ENCODE data around the gene HPSE2.

HPSE2 gene

DNA sequence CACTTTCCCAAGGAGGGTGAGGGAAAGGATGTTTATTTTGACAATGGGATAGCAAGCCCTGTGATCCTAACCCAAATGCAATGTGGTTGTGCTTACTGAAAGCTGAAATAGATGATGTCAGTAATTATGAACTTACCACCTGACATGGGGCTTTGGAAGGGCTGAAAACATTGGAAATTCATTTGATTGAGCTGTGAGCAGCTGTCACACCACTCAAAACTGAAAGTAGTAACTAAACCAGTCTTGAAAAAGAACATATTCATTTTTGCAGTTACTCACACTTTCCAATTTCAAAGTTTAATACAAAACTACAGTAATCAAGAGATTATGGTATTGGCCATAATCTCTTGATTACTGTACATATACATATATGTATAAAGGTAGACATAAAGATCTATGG, 633.4 kb downstream of the HPSE2 start:
- TF ChIP-seq YY1 (IDR thresholded peaks at IDR 0.05; ENCODE audit: low read depth) (no peak), EP300 (IDR thresholded peaks at IDR 0.05; ENCODE audit: borderline replicate concordance) (no peak), TCF12 (IDR thresholded peaks at IDR 0.05; ENCODE audit: low read depth) (no peak), NFIC (IDR thresholded peaks at IDR 0.05) (no peak), TAF1 (IDR thresholded peaks at IDR 0.05; ENCODE audit: low read depth) (no peak), ZBTB7A (IDR thresholded peaks at IDR 0.05; ENCODE audit: low read depth) (no peak), CREB1 (IDR thresholded peaks at IDR 0.05; ENCODE audit: low read depth) (no peak), TEAD4 (IDR thresholded peaks at IDR 0.05) (no peak), RAD21 (IDR thresholded peaks at IDR 0.05; ENCODE audit: low read depth) (no peak), EGR1 (IDR thresholded peaks at IDR 0.05) (no peak), FOXM1 (IDR thresholded peaks at IDR 0.05; ENCODE audit: borderline replicate concordance, low read depth) (no peak), CEBPB (IDR thresholded peaks at IDR 0.05) (no peak)
- TF ChIP-seq, protein P1, sequence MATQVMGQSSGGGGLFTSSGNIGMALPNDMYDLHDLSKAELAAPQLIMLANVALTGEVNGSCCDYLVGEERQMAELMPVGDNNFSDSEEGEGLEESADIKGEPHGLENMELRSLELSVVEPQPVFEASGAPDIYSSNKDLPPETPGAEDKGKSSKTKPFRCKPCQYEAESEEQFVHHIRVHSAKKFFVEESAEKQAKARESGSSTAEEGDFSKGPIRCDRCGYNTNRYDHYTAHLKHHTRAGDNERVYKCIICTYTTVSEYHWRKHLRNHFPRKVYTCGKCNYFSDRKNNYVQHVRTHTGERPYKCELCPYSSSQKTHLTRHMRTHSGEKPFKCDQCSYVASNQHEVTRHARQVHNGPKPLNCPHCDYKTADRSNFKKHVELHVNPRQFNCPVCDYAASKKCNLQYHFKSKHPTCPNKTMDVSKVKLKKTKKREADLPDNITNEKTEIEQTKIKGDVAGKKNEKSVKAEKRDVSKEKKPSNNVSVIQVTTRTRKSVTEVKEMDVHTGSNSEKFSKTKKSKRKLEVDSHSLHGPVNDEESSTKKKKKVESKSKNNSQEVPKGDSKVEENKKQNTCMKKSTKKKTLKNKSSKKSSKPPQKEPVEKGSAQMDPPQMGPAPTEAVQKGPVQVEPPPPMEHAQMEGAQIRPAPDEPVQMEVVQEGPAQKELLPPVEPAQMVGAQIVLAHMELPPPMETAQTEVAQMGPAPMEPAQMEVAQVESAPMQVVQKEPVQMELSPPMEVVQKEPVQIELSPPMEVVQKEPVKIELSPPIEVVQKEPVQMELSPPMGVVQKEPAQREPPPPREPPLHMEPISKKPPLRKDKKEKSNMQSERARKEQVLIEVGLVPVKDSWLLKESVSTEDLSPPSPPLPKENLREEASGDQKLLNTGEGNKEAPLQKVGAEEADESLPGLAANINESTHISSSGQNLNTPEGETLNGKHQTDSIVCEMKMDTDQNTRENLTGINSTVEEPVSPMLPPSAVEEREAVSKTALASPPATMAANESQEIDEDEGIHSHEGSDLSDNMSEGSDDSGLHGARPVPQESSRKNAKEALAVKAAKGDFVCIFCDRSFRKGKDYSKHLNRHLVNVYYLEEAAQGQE (IDR thresholded peaks at IDR 0.05; ENCODE audit: low read depth) = no peak
- TF ChIP-seq, protein P2, sequence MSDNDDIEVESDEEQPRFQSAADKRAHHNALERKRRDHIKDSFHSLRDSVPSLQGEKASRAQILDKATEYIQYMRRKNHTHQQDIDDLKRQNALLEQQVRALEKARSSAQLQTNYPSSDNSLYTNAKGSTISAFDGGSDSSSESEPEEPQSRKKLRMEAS (IDR thresholded peaks at IDR 0.05) = no peak
- TF ChIP-seq, protein P3, sequence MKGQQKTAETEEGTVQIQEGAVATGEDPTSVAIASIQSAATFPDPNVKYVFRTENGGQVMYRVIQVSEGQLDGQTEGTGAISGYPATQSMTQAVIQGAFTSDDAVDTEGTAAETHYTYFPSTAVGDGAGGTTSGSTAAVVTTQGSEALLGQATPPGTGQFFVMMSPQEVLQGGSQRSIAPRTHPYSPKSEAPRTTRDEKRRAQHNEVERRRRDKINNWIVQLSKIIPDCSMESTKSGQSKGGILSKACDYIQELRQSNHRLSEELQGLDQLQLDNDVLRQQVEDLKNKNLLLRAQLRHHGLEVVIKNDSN (IDR thresholded peaks at IDR 0.05) = no peak

DNA sequence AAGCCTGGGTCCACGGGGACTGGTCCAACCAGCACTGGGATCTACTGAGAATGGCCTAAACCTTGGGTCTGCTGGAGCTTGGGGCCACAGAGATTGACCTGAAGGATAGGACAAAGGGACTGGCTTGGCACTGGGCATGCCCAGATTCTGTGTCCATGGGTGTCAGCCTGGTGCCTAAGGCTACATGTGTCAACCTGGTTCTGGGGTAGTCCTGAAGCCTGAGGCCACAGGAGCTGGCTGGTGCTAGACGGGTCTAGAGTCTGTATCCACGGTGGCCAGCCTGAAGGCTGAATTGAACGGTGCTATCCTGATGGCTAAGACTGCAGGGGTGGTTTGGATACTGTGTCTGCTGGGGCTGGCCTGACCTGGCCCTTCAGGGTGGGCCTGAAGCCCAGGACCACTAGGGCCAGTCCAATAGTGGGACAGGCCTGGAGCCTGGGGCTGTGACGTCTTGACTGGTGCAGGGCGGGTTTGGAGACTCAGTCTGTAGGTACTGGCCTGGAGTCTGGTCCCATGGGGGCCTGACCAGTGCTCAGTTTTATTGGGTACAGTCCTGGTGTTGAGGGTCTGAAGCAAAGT, 636.5 kb downstream of the HPSE2 start:
- TF ChIP-seq TEAD4 (IDR thresholded peaks at IDR 0.05) (no peak), EGR1 (IDR thresholded peaks at IDR 0.05) (no peak), CREB1 (IDR thresholded peaks at IDR 0.05; ENCODE audit: low read depth) (no peak), TAF1 (IDR thresholded peaks at IDR 0.05; ENCODE audit: low read depth) (no peak), EP300 (IDR thresholded peaks at IDR 0.05; ENCODE audit: borderline replicate concordance) (no peak), RAD21 (IDR thresholded peaks at IDR 0.05; ENCODE audit: low read depth) (no peak), FOXM1 (IDR thresholded peaks at IDR 0.05; ENCODE audit: borderline replicate concordance, low read depth) (no peak), NFIC (IDR thresholded peaks at IDR 0.05) (no peak), CEBPB (IDR thresholded peaks at IDR 0.05) (no peak), YY1 (IDR thresholded peaks at IDR 0.05; ENCODE audit: low read depth) (no peak), ZBTB7A (IDR thresholded peaks at IDR 0.05; ENCODE audit: low read depth) (no peak)
- TF ChIP-seq, protein P2 (IDR thresholded peaks at IDR 0.05) = no peak

GRCh38 chr10:98596404-98596803, 639.2 kb downstream of the HPSE2 start:
- no peak for TF ChIP-seq CREB1 (IDR thresholded peaks at IDR 0.05; ENCODE audit: low read depth)
- no peak for TF ChIP-seq EGR1 (IDR thresholded peaks at IDR 0.05)
- TF ChIP-seq, protein P1 (IDR thresholded peaks at IDR 0.05; ENCODE audit: low read depth) = no peak
- TF ChIP-seq EP300 (IDR thresholded peaks at IDR 0.05; ENCODE audit: borderline replicate concordance) = no peak
- TF ChIP-seq TAF1 (IDR thresholded peaks at IDR 0.05; ENCODE audit: low read depth) = no peak
- no peak for TF ChIP-seq CEBPB (IDR thresholded peaks at IDR 0.05)
- TF ChIP-seq TEAD4 (IDR thresholded peaks at IDR 0.05) = no peak
- no peak for TF ChIP-seq TCF12 (IDR thresholded peaks at IDR 0.05; ENCODE audit: low read depth)
- TF ChIP-seq, protein P2 (IDR thresholded peaks at IDR 0.05) = no peak
- TF ChIP-seq FOXM1 (IDR thresholded peaks at IDR 0.05; ENCODE audit: borderline replicate concordance, low read depth) = no peak
- TF ChIP-seq, protein P3 (IDR thresholded peaks at IDR 0.05) = no peak
- no peak for TF ChIP-seq YY1 (IDR thresholded peaks at IDR 0.05; ENCODE audit: low read depth)
- TF ChIP-seq RAD21 (IDR thresholded peaks at IDR 0.05; ENCODE audit: low read depth) = no peak
- TF ChIP-seq ZBTB7A (IDR thresholded peaks at IDR 0.05; ENCODE audit: low read depth) = no peak
- no peak for TF ChIP-seq NFIC (IDR thresholded peaks at IDR 0.05)

GRCh38 chr10:98589691-98590090, 646.0 kb downstream of the HPSE2 start:
- TF ChIP-seq ZBTB7A (IDR thresholded peaks at IDR 0.05; ENCODE audit: low read depth) (no peak), EP300 (IDR thresholded peaks at IDR 0.05; ENCODE audit: borderline replicate concordance) (no peak), TEAD4 (IDR thresholded peaks at IDR 0.05) (no peak), CREB1 (IDR thresholded peaks at IDR 0.05; ENCODE audit: low read depth) (no peak), EGR1 (IDR thresholded peaks at IDR 0.05) (no peak), NFIC (IDR thresholded peaks at IDR 0.05) (no peak)

GRCh38 chr10:98589007-98589406, 646.6 kb downstream of the HPSE2 start:
- TF ChIP-seq ZBTB7A (IDR thresholded peaks at IDR 0.05; ENCODE audit: low read depth) (no peak), TEAD4 (IDR thresholded peaks at IDR 0.05) (no peak), TAF1 (IDR thresholded peaks at IDR 0.05; ENCODE audit: low read depth) (no peak), CREB1 (IDR thresholded peaks at IDR 0.05; ENCODE audit: low read depth) (no peak), CEBPB (IDR thresholded peaks at IDR 0.05) (no peak), FOXM1 (IDR thresholded peaks at IDR 0.05; ENCODE audit: borderline replicate concordance, low read depth) (no peak), NFIC (IDR thresholded peaks at IDR 0.05) (no peak), YY1 (IDR thresholded peaks at IDR 0.05; ENCODE audit: low read depth) (no peak), RAD21 (IDR thresholded peaks at IDR 0.05; ENCODE audit: low read depth) (no peak), EGR1 (IDR thresholded peaks at IDR 0.05) (no peak), EP300 (IDR thresholded peaks at IDR 0.05; ENCODE audit: borderline replicate concordance) (no peak), TCF12 (IDR thresholded peaks at IDR 0.05; ENCODE audit: low read depth) (no peak)
- TF ChIP-seq, protein P1 (IDR thresholded peaks at IDR 0.05; ENCODE audit: low read depth) = no peak
- TF ChIP-seq, protein P3 (IDR thresholded peaks at IDR 0.05) = no peak
- TF ChIP-seq, protein P2 (IDR thresholded peaks at IDR 0.05) = no peak
